ENCODE data around the gene ZNF407.

The ZNF407 gene

GRCh38 chr18:74897971-74898657, 300.4 kb downstream of the ZNF407 start:
- DNase-seq = no peak

GRCh38 chr18:74898965-74899364, 301.3 kb downstream of the ZNF407 start:
- no peak for DNase-seq

DNA sequence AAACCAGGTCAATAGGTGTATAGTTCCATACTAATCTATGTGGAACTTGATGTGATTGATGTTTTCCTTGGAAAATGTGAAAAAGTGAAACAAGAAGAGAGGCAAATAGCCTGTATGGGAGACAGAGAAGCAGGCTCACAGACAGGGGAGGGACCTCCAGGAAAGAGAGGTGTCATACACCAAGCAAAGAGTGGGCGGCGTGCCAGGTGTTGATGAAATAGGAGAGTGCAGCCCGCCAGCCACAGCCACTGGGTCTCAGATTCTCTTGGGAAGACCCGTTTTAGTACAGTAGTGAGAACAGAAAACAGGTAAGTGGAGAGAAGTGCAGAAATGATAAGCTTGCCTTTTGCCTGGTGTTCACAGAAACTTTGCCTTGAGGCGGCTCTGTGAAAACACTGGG, 301.9 kb downstream of the ZNF407 start:
- DNase-seq = no peak

DNA sequence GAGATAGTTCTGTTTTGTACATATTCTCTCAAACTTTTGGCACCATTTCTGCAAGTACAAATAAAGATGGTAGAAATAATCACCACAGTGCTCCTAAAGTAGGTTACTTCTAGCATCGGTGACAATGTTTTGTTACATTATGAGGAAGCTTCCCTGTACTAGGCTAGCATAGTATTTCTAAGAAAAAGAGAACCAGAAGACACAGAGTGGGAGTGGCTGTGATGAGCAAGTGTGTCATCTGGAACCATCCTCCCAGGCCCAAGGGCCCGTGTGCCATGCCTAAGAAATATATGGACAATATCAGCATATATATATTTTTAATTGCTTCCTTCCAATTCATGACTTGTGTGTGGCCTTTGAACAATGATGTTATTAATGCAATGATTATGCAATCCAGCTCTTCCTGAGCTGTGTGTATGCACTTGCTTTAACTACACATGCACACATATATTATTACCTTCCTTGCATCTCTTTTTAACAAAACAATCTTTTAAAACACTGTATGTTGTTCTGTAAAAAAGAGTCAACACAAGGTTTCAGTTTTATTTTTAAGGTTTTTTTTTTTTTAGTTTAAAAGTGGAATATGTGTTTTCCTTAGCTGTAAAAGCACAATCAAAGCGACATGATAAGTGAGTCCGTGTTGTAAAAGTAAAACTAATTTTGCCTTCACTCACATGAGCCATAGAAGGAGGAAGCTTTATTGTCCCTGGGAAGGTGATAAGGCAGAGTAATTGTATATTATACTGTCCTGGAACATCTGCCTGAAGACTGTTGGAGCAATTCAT, 303.9 kb downstream of the ZNF407 start:
- no peak for DNase-seq

GRCh38 chr18:74902147-74902455, 304.4 kb downstream of the ZNF407 start:
- no peak for DNase-seq

DNA sequence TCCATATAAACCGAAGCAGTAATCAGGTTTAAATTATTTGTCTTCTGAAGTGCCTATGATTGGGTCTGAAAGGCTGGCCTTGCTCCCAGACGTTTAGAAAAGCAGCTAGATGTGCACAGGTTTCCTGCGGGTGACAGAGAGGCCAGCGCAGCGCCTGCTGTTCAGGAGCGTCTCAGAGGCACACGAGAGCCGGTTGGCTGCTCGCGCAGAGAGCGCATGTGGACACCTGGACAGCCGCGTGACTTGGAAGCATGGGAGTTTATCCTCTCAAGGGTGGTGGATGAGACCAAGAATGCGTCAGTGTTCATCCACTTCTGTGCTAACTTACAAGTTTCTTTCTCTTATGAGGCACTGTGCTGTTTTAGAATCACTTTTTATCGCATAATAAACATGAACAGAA, 307.6 kb downstream of the ZNF407 start:
- DNase-seq = no peak

GRCh38 chr18:74906184-74906583, 308.5 kb downstream of the ZNF407 start:
- DNase-seq = no peak

- no peak for DNase-seq
Observed at GRCh38 chr18:74914052-74914591, 316.5 kb downstream of the ZNF407 start.

- DNase-seq = no peak
Observed at GRCh38 chr18:74914648-74915047, 317.0 kb downstream of the ZNF407 start.

- no peak for DNase-seq
Observed at GRCh38 chr18:74916773-74917393, 319.2 kb downstream of the ZNF407 start.

- no peak for DNase-seq
Observed at GRCh38 chr18:74918276-74918790, 320.7 kb downstream of the ZNF407 start.

GRCh38 chr18:74921057-74921820, 323.6 kb downstream of the ZNF407 start:
- no peak for DNase-seq

- DNase-seq = no peak
Observed at GRCh38 chr18:74926051-74926450, 328.4 kb downstream of the ZNF407 start.

GRCh38 chr18:74928194-74928968, 330.7 kb downstream of the ZNF407 start:
- no peak for DNase-seq

DNA sequence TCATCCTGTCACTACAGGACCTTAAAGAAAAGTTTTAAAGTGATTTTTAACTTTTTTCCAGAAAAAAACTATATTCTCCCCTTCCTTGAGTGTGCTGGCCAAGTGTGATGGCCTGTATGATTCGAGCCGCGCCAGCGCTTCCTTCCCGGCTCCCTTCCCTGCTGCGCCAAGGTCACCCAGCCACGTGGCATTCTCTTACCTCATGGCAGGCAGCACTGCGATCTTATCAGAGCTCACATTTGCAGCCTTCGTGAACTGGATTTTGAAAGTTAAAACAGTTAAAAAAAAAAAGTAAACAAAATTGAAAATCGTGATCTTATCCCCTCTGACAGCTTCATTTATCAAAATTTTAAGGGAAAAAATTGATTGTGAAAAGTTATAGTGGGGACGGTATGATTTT, 331.4 kb downstream of the ZNF407 start:
- no peak for DNase-seq

DNA sequence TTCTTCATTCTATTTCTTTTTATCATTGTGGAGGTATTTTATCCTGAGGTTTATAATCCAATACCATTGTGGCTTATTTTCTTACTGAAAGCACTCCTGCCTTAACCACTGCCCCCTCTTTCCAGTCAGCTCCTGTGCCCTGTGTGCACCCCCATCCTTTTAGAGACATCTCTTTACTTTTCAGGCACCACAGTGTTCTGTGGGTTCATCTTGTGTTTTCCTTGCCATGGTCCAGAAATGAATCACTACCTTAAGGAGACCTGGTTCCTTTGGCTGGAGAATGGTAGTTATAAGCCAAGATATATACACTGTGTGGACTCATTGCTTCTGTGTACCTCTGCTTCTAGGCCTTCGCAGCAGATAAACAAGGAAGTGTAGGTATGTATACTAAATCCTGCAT, 332.9 kb downstream of the ZNF407 start:
- no peak for DNase-seq

DNA sequence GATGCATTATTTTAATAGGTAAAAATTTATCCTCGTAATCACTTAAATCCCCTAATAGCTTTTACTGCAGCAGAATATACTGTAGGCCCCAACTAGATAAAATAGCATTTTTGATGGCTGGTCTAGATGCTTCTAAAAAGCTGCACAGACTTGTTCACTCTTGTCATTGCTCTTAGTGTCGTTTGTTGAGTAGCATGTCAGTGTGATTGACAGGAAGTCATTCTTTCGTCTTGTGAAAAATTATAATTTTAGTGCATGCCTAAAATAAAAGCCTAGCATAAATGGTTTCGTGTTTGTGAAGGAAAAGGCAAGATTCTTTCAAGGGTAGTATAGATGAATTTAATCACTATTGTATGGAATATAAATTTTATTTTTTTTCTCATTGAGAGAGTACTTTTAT, 336.3 kb downstream of the ZNF407 start:
- no peak for DNase-seq

DNA sequence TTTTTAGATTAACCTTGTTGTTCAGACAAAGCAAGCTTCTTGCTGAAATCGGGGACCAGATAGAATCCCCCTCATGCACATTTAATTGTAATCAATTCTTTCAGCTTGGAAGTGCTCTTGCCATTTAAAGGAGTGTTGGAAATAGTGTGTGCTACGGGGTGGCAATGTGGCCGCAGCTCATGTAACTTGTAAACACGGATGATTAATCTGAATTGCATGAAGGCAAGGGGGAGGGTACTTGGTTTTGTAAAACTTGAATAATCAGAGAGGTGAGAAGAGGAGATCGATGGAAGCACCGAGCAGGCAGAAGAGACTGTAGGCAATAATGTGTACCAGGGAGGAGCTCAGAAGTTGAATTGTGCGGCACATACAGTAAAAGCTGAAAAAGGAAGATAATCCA, 337.8 kb downstream of the ZNF407 start:
- DNase-seq = no peak

GRCh38 chr18:74936343-74936742, 338.7 kb downstream of the ZNF407 start:
- DNase-seq = no peak

- DNase-seq = no peak
Observed at GRCh38 chr18:74937291-74937690, 339.6 kb downstream of the ZNF407 start.

DNA sequence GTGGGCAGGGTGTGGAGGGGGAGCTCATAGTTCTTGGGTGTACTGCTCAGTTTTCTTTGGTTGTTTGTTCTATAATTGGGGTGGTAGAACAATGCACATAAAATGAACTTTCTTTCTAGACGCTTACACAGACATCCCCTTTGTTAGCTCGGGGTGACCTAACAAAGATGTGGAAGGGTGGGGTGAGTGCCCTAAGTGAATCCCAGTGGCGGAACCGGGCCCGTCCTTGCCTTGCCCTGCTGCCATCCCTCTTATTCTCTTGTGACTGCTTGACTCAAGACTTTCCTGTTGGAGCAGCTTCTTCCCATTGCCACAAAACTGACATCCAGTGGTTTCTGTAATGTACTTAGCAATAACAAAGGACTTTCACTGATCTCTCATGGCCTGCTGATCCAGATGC, 343.2 kb downstream of the ZNF407 start:
- DNase-seq = no peak

- DNase-seq = no peak
Observed at GRCh38 chr18:74942319-74942910, 344.7 kb downstream of the ZNF407 start.

Measured in activated CD4-positive, alpha-beta T cell treated with anti-CD3 and anti-CD28 coated beads, Interleukin-2, amount 50 U/mL, for 4 hours (primary cell).